Smooth muscle cell (in vitro differentiated cells): ENCODE data around the gene PPM1H. TPM values are rescaled to one million over a fixed set of nuclear protein-coding genes. Genes with fewer than 3 reads are reported as not detected.
A peak's percentile ranks its signal among the peaks of the same experiment; 100 is the strongest.

Experiments
- DNase-seq: peaks from one replicate; lab custom pipeline; 2025; ENCODE audit not compliant: unreplicated experiment; lab: John Stamatoyannopoulos, UW
- H2AFZ ChIP-seq: fragments of 200-600 bp; sonication (generic); 2 replicates; pipeline ENCODE4 v1.6.0; 2016; ENCODE audit warnings: antibody characterized with exemption, low read depth, mild to moderate bottlenecking
- H3F3A ChIP-seq: fragments of 200-600 bp; sonication (generic); 2 replicates; pipeline ENCODE4 v1.6.0; 2017; ENCODE audit warnings: antibody characterized with exemption, low read depth
- H3K27ac ChIP-seq: fragments of 200-600 bp; sonication (generic); 2 replicates; pipeline ENCODE4 v1.5.1; 2016; ENCODE audit warnings: low read depth, mild to moderate bottlenecking
- H3K27me3 ChIP-seq: fragments of 200-600 bp; sonication (generic); 2 replicates; pipeline ENCODE4 v1.6.1; 2016; ENCODE audit warnings: low read depth, mild to moderate bottlenecking
- H3K36me3 ChIP-seq: fragments of 200-600 bp; sonication (generic); 2 replicates; pipeline ENCODE4 v1.5.1; 2016; ENCODE audit warnings: low read depth
- H3K4me1 ChIP-seq: fragments of 200-600 bp; sonication (generic); 2 replicates; pipeline ENCODE4 v1.5.1; 2016; ENCODE audit warnings: low read depth
- H3K4me2 ChIP-seq: fragments of 200-600 bp; sonication (generic); 2 replicates; pipeline ENCODE4 v1.6.0; 2016; ENCODE audit warnings: mild to moderate bottlenecking
- H3K4me3 ChIP-seq: fragments of 200-600 bp; sonication (generic); 2 replicates; pipeline ENCODE4 v1.5.1; 2016; ENCODE audit warnings: mild to moderate bottlenecking
- H3K79me2 ChIP-seq: fragments of 200-600 bp; sonication (generic); 2 replicates; pipeline ENCODE4 v1.6.0; 2016; ENCODE audit warnings: low read depth, mild to moderate bottlenecking
- H3K9ac ChIP-seq: fragments of 200-600 bp; sonication (generic); 2 replicates; pipeline ENCODE4 v1.6.0; 2016; ENCODE audit warnings: low read depth
- H3K9me3 ChIP-seq: fragments of 200-600 bp; sonication (generic); replicated peaks from 2 replicates; pipeline ENCODE4 v1.5.1; 2016; ENCODE audit warnings: low read depth
- H4K20me1 ChIP-seq: fragments of 200-600 bp; sonication (generic); 2 replicates; pipeline ENCODE4 v1.6.0; 2016; ENCODE audit warnings: low read depth
- CTCF ChIP-seq: fragments of 200-600 bp; sonication (generic); IDR thresholded peaks from 2 replicates; pipeline ENCODE4 v1.5.1; 2017; ENCODE audit warnings: borderline replicate concordance, mild to moderate bottlenecking, antibody characterized with exemption; ENCODE audit not compliant: insufficient read depth, poor library complexity, severe bottlenecking
- WGBS: methylation state at CpG from one replicate; pipeline ENCODE4 v1.1.7; 2016; ENCODE audit warnings: low lambda C conversion rate; 5-methylcytosine and 5-hydroxymethylcytosine counted together
- polyA plus RNA-seq: library from polyadenylated mRNA; unstranded; fragments of >200 nt; fragmentation: Nextera tagmentation; extraction: Ambion mirVana; gene quantifications from 2 replicates; pipeline ENCODE4 v1.2.1, GENCODE V29; 2016
- total RNA-seq: library from RNA; depleted of rRNA; stranded (reverse); fragments of >200 nt; gene quantifications from 2 replicates; pipeline ENCODE4 v1.2.3, GENCODE V29; 2014

PPM1H gene
- total and polyA plus RNA-seq, 2 experiments from 2014 or later, result 0.56 to 3.6 TPM

- Histone ChIP-seq H3K9ac (no peak overlapping the region), H3F3A (peaks cover 7% of the 10 kb centered on the region), H3K9me3 (no peaks in the 10 kb centered on the region), H4K20me1 (peaks cover 55% of the 10 kb centered on the region), H3K4me1 (peaks cover 28% of the 10 kb centered on the region), H3K27me3 (no peaks in the 10 kb centered on the region), H2AFZ (no peak overlapping the region), H3K79me2 (peaks cover 49% of the 10 kb centered on the region), H3K27ac (no peak overlapping the region), H3K36me3 (no peaks in the 10 kb centered on the region), H3K4me2 (peak overlapping the region; percentile 98), H3K4me3 (peak overlapping the region; percentile 90)
- WGBS, result 100% methylated on average over 2 of the region's 2 CpGs
- DNase-seq, result no peak
- no peak for TF ChIP-seq CTCF
Observed at GRCh38 chr12:62605981-62606380, 329.0 kb downstream of the PPM1H start.

- DNase-seq, result no peak
- Histone ChIP-seq H4K20me1 (peaks cover 55% of the 10 kb centered on the region), H3K4me3 (peak overlapping the region; percentile 90), H3K4me1 (peaks cover 28% of the 10 kb centered on the region), H3F3A (peaks cover 7% of the 10 kb centered on the region), H2AFZ (no peak overlapping the region), H3K9me3 (no peaks in the 10 kb centered on the region), H3K36me3 (no peaks in the 10 kb centered on the region), H3K27me3 (no peaks in the 10 kb centered on the region), H3K79me2 (peaks cover 49% of the 10 kb centered on the region), H3K4me2 (peak overlapping the region; percentile 98), H3K9ac (peak overlapping the region; percentile 99), H3K27ac (no peak overlapping the region)
- 23% methylated on average over 4 of the region's 4 CpGs for WGBS
- TF ChIP-seq CTCF, result no peak
Observed at GRCh38 chr12:62604871-62605270, 330.1 kb downstream of the PPM1H start.

- TF ChIP-seq CTCF, result no peak
- Histone ChIP-seq H3K79me2 (peaks cover 49% of the 10 kb centered on the region), H3F3A (peaks cover 7% of the 10 kb centered on the region), H3K27ac (peak overlapping the region; percentile 100), H3K36me3 (no peaks in the 10 kb centered on the region), H3K4me1 (peaks cover 28% of the 10 kb centered on the region), H4K20me1 (peaks cover 50% of the 10 kb centered on the region), H3K27me3 (no peaks in the 10 kb centered on the region), H3K4me2 (peak overlapping the region; percentile 98), H2AFZ (no peak overlapping the region), H3K9ac (peak overlapping the region; percentile 99), H3K4me3 (peak overlapping the region; percentile 90), H3K9me3 (no peaks in the 10 kb centered on the region)
- 28% methylated on average over 1 of the region's 1 CpG for whole genome bisulfite sequencing
- DNase-seq, result no peak
Observed at GRCh38 chr12:62604373-62604772, 330.6 kb downstream of the PPM1H start.

- no peak overlapping the region for H2AFZ ChIP-seq
- peak overlapping the region; percentile 99 for H3K9ac ChIP-seq
- TF ChIP-seq CTCF, result no peak
- peak overlapping the region; percentile 98 for H3K4me2 ChIP-seq
- peaks cover 28% of the 10 kb centered on the region for H3K4me1 ChIP-seq
- H3K79me2 ChIP-seq, result peaks cover 49% of the 10 kb centered on the region
- H3K9me3 ChIP-seq, result no peaks in the 10 kb centered on the region
- H3K36me3 ChIP-seq, result no peaks in the 10 kb centered on the region
- peaks cover 45% of the 10 kb centered on the region for H4K20me1 ChIP-seq
- peak overlapping the region; percentile 90 for H3K4me3 ChIP-seq
- peak overlapping the region; percentile 100 for H3K27ac ChIP-seq
- H3K27me3 ChIP-seq, result no peaks in the 10 kb centered on the region
- DNase-seq, result no peak
- WGBS, result under 1% methylated on average over 14 of the region's 14 CpGs
- H3F3A ChIP-seq, result peaks cover 7% of the 10 kb centered on the region
Observed at GRCh38 chr12:62603811-62604098, 331.2 kb downstream of the PPM1H start.
